HG02588 (cell line): Measurements from ENCODE around the gene C1QTNF6.

Experiments
- ATAC-seq: cut with Tn5 transposase; IDR thresholded peaks from one replicate; pipeline ENCODE4 v1.9.1; 2021; ENCODE audit warnings: mild to moderate bottlenecking, moderate library complexity; ENCODE audit not compliant: unreplicated experiment

The C1QTNF6 gene

DNA sequence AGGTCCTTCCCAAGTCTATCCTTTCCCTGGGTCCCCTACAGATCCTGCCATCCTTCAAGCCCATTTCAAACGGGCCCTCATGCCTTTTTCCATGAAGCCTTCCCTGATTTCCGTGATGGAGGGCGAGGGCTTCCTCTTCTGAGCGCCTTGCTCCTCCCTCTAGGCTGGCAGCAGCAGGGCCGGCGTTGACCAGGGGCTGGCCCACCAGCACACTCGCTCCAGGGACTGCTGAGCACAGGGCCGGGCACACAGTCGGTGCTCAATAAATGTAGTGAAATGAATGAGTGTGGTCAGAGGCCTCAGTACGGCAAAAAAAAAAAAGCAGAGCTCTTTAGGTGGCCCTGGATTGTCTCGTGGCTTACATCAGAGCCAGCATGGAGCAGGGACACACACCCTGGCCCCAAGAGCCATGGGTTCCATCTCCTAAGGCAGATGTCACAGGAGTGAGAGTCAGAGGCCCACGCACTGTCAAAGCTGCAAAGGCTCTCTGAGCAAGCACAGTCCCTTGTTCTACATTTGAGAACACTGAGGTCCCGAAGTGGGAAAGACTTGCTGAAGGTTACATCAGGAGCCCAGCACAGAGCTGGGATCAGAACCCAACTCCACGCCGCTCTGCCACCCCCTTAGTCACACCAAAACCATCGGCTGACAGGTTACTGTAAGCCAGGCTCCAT, 41.4 kb downstream of the C1QTNF6 start:
- ATAC-seq: no peak

DNA sequence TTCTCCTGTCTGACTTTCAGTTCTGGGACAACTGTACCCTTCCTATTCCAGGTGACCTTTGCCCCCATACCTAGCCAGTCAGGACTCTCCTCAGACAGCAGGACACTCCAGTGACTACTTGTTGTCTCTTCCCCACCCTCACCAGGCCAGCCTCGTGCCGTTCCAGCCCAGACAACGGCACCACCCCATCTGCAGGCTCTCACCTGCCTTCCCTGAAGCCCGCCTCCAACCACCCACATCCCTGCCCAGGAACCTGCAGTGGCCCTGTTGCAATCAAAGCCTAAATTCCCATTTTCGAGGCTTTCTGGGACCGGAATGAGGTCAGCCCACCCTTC, 42.0 kb downstream of the C1QTNF6 start:
- ATAC-seq: no peak

DNA sequence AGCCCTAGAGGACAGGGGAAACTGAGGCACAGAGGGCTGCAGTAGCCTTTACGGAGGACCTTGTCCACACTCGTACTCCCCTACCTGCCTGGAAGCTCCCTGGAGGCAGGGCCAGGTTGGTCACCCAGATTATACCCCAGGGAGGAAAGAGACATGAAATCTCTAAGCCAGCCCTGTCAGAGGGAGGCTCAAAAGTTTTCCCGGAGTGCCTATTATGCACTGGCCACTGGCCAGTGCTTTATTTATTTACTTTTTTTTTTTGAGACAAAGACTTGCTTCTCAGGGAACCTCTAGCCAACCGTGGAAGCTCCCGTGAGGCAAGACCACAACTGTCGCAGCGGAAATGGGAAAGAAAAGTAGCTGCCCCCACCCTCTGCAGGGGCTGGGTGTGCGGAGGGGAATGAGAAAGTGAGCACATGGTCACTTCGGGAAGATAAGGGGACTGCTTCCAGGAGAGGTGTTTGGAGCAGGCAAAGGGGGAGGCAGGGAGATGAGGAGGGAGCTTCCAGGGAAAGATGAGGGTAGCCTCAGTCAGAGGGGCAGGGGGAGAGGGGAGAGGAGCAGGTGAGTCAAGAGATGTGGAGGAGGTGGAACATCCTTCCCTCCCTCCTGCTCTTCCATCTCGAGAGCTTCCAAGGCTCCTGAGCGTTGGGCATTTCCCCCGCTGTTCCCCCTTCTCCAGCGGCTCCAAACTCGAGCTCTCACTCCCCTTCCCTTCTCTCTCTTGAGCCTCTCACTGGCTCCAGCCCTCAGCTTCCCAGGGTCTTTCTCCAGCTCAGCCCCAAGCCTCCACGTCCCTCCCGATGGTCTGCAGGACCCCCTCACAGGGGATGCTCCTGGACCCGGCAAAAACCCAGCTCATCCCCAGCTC, 42.6 kb downstream of the C1QTNF6 start:
- no peak for ATAC-seq

DNA sequence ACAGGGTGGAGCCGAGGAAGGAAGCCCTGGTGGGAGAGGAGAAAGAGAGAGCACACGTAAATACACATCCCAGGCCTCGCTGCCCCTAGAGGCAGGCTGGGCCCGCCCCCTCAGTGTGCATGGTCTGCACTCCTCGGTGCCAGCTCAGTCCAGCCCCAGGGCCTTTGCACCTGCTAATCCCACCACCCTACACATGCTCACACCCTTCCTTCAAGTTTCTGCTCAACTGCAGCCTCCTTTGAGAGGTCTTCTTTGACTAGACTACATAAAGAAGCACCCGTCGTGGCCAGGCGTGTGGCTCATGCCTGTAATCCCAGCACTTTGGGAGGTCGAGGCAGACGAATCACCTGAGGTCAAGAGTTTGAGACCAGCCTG, 43.9 kb downstream of the C1QTNF6 start:
- no peak for ATAC-seq

DNA sequence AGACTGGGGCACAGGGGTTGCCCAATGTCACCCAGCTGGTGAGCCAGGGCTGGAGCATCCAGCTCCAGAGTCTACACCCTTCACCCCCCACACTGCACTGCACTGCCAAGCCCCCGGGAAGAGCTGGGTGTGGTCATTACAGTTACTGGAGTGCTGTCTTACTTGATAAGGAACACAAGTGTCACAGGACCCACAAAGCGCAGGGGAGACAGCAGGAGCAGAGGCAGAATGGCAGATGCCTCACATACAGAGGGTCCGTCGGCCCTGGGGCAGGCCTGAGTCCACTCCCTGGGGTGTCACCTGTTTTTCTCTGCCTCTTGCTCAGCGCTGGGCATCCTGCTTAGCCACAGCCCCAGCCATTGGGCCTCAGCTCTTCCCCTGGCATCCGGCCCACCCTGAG, 46.1 kb downstream of the C1QTNF6 start:
- ATAC-seq: no peak

DNA sequence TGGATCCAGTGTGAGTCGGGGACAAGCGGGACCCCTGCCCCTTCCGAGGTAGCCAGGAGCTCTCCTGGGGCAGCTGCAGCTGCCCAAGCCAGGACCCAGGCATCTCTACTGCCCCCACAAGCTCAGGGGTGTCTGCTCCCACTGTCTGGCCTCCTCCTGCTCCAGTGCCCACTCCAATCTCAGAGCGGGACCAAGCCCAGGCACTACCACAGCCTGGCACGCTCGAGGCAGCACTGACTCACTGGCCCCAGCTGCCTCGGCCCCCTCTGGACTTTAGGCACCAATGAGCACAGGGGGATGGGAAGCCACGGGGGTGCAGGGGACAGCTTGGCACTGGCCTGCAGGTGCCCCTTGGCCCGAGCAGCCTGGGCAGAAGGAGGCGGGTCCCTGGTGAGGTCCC, 46.6 kb downstream of the C1QTNF6 start:
- no peak for ATAC-seq

DNA sequence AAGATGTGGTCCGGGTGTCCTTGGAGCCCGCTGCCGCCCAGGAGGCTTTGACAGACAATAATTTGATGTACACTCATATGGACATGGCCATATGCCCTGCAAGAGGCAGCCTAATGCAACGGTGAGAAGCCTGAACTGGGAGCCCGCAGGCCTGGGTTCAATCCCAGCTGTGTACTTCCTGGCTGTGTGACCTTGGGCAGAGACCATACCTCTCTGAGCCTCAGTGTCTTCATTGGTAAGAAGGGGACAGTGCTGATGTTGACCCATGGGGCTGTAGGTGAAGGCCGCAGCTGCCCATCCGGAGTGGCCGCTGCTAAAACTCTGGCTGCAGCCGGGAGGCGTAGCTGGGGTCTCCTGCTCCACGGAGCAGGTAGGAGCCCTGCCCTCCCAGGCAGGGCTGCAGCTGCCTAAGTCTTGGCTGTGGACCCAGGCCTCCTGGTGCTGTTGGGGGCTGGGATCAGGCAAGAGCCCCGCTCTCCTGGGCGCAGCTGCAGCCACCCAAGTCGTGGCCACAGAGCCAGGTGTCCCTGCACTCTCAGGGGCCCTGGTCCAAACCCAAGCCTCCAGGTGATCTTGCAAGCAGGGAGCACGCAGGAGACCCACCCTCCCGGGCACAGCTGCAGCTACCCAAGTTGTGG, 47.2 kb downstream of the C1QTNF6 start:
- no peak for ATAC-seq

DNA sequence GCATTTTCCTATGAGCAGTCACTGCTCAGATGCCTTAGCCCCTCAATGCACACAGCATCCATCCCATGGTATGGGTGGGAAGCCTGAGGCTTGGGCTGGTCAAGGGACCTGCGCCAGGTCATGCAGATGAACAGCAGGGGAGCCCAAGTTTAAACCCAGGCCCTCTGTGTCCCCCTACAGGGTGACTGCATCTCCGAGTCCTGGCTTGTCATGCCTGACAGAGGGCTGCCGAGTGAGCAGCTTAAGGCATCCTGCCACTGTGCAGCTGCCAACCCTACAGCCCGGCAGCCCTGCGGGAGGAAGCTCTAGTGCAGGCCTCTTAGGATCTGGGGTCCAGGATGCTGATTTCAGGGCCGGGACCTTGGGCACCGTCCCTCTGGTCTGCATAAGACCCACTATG, 48.3 kb downstream of the C1QTNF6 start:
- ATAC-seq: no peak

DNA sequence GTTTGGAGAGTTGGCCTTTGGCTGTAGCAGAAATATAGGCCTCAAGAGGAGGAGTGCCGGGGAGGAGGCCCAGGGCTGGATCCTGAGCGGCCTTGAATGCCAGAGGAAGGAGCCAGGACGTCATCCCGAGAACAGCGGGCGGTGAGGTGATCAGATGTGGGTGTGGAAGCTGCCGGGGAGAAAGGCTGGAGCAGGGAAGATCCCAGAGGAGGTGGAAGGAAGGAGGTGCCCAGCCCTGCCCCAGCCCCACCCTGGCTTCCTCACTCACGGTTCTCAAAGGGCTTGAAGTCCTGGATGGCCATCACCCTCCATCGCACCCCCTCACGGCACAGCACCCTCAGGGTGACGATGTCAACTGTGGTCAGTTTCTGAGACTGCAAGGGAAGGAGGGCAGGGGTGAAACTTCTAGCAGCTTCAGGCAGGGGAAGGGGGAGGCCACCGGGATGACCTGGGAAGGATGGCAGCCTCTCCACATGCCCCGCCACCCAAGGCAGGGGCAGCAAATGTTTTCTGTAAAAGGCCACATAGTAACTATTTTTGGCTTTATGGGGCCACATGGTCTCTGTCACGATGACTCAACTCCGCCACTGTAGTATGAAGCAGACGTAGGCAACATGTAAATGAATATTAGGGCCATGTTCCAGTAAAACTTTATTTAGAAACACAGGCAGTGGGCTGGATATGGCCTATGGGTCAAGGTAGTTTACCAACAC, 49.0 kb downstream of the C1QTNF6 start:
- ATAC-seq: no peak

DNA sequence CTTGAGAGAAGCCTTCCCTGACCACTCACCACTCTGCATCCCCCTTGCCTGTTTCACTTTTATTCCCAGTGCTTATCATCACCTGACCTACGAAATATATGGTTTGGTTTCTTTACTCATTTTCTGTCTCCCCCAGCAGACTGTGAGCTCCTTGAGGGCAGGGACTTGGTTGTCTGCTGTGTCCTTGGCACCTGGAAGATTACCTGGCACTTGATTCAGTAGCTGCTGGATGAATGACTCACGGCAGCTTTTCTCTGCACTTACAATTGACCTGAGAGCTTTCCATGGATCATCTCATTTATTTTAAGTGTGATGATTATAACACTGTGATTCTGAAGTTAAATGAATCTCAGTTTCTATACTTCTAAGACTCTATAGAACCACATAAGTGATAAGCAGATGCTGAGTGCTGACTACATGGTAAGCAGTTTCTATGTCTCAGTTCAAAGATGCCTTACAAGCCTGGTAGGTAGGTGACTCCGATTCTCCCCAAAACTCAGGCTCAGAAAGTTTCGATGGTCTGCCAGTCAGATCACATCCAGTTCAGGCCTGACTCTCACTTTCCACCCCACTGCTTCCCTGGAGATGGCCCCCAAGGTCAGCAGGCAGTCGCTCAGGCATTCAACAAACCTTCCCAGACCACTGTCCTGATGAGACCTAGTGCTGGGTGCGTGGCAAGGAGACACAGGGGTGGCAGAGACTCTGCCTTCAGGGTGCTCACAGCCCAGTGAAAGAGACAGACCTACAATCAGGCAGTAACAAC, 50.0 kb downstream of the C1QTNF6 start:
- ATAC-seq: no peak

DNA sequence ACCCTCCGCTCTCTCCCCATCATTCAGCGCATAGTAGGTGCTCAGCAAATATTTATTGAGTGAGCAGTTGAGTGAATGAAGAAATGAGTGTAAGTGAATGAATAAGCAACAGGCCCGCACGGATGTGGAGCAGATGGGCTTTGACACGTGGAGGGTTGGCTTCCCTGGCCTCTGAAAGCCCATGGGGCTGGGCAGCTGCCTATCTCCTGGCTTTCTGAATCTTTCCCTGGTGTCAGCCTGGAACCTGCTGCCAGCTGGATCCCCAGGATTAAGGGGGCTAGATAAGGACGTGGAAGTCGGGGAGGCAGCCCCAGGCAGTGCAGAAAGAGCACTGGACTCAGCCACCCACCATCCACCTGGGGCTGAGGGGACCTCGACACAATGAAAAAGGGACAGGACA, 50.9 kb downstream of the C1QTNF6 start:
- ATAC-seq: no peak

DNA sequence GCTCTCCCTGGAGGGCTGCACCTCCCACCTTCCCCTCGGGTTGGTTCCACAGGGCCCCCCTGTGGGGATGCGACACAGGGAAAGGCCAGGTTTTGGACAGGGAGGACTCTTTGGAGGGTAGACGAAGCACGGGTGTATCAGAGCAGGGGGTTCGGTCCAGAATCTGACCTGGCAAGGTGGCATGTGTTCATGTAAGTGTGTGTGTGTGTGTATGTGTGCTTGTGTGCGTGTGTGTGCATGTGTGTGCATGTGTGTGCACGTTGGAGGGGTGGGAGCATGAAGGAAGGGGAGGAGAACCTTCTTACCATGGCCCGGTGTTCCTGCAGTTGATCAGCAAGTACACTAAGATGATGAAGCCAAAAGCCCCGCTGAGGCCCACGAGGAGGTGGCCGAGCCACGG, 53.0 kb downstream of the C1QTNF6 start:
- ATAC-seq: no peak

DNA sequence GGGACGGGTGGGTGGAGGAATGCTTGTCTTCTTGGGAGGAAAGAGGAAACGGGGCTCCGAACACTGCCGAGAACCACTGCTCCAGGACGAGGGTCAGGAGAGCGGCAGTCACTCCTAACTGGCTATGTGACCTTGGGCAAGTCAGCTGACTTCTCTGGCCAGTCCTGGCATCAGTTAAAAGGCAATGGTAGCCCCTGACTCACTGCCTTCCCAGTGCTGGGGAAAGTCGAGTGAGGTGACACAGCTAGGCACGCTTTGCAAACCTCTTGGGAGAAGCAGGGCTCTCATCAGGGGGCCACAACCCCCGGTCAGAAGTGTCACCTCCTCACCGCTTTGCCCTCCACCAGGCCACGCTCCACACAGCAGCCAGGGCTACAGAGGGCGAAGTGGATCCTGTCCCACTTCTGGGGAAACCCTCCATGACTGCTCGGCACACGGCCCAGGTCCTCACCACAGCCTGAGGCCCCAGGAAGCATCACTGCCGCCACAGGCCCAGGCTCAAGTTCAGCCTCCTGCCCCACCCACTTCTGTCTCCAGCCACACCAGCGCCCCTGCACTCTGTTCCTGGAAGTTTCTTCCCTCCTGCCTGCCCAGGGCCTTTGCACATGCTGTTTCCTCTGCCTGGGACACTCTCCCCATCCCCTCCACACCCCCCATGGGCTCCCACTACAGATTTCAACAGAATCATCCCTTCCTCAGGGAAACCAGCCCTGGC, 54.6 kb downstream of the C1QTNF6 start:
- ATAC-seq: no peak

DNA sequence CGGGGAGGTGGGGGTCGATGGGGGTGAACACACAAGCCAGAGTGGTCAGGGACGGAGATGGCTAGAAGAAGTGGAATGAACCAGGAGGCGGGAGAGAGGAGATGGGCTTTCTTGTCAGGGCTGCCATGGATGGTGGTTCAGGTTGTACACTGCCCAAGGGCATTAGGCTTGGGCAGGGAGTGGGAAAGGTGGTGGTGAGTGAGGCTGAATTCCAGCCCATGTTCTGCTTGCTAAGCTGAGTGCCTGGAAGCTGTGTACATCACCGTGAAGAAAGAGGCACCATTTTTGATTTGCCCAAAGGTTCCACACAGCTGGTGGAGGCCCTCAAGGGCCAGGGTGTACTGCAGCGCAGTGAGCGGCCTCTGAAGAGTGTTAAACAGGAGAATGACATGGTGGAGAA, 55.3 kb downstream of the C1QTNF6 start:
- ATAC-seq: no peak
